ENCODE measurements around the gene BRAP. TPM values are rescaled to one million over a fixed set of nuclear protein-coding genes. Genes with fewer than 3 reads are reported as not detected.

The BRAP gene
- total RNA-seq, 1 experiment from 2014 or later = 25.0 TPM

DNA sequence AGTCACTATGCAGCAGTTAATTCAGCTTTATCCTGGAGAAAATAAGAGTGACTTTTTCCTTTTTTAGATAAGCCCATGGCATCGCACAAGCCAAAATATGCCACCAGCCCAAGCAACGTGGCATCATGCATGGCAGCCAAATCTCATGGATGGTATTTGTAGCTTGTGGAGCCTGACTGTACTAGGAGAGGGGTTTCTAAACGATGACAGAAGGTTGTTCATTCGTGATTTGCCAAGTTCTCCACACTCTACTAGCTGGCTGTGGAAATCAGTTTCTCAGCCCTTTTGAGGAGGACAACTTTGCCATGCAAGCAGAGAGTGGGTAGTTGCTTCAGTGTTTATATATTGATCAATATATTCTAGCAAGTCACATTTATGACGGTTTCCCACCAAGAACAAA, 45.2 kb downstream of the BRAP start:
- no peak overlapping the region for H2BK12ac ChIP-seq (ENCODE audit: insufficient read length, low read depth, low read length)
- Mint-ChIP-seq H3K4me3 (no peak overlapping the region), H3K4me1 (peaks cover 17 to 19% of the 10 kb centered on the region in 2 experiments), H3K9me3 (no peaks in the 10 kb centered on the region), H3K36me3 (ENCODE audit: insufficient read depth in 1 of 3, low read depth in 3 of 3) (peaks cover 4 to 30% (median 23%) of the 10 kb centered on the region in 3 experiments; a peak in 5 of 7 replicates), H3K27me3 (ENCODE audit: low read depth) (no peaks in the 10 kb centered on the region), H3K27ac (no peak overlapping the region)
- H2AFZ ChIP-seq (ENCODE audit: low read length) = no peak overlapping the region
- no peak overlapping the region for H3K23ac ChIP-seq (ENCODE audit: insufficient read length, low read depth, low read length)
- H3K23me2 ChIP-seq (ENCODE audit: insufficient read length, low read depth, low read length, poor library complexity, severe bottlenecking) = no peaks in the 10 kb centered on the region
- H4K5ac ChIP-seq (ENCODE audit: insufficient read length, low read depth, low read length) = no peak overlapping the region
- peaks cover 5% of the 10 kb centered on the region for H3K4me1 ChIP-seq (ENCODE audit: insufficient read depth, low read length)
- no peak overlapping the region for H3K56ac ChIP-seq (ENCODE audit: insufficient read length, low read depth, low read length)
- no CpG with 5 or more reads among the region's 5 CpGs for WGBS (ENCODE audit: extremely low coverage, insufficient read length, low lambda C conversion rate)
- H3K9me3 ChIP-seq (ENCODE audit: control insufficient read depth, low read depth, low read length) = no peaks in the 10 kb centered on the region
- H3K18ac ChIP-seq (ENCODE audit: insufficient read length, low read depth, low read length) = no peak overlapping the region
- H3K14ac ChIP-seq (ENCODE audit: insufficient read depth, low read length) = no peak overlapping the region
- H3K4me2 ChIP-seq (ENCODE audit: insufficient read depth, insufficient read length, low read length) = no peak overlapping the region
- no peak overlapping the region for H2BK20ac ChIP-seq (ENCODE audit: low read depth, low read length, poor library complexity, severe bottlenecking)
- H3K79me2 ChIP-seq (ENCODE audit: insufficient read depth, low read length) = no peaks in the 10 kb centered on the region
- no peak overlapping the region for H3T11ph ChIP-seq (ENCODE audit: low read length)
- DNase-seq = no peak
- no peaks in the 10 kb centered on the region for H3K27me3 ChIP-seq (ENCODE audit: insufficient read depth, low read length)
- no peaks in the 10 kb centered on the region for H4K20me1 ChIP-seq (ENCODE audit: control insufficient read depth, insufficient read depth, insufficient read length)
- no peak overlapping the region for H3K4ac ChIP-seq (ENCODE audit: low read depth, low read length)
- H2BK120ac ChIP-seq (ENCODE audit: low read depth, low read length, poor library complexity, severe bottlenecking) = no peak overlapping the region
- H2BK5ac ChIP-seq (ENCODE audit: insufficient read length, low read length) = no peak overlapping the region
- no peak overlapping the region for H2AK5ac ChIP-seq (ENCODE audit: insufficient read length, low read length)
- H4K8ac ChIP-seq (replicated peaks; ENCODE audit: insufficient read length, low read depth, low read length) = no peak overlapping the region
- H3K27ac ChIP-seq (ENCODE audit: insufficient read length, low read depth, low read length) = no peak overlapping the region
- H3K79me1 ChIP-seq (ENCODE audit: insufficient read depth, low read depth, low read length, poor library complexity, severe bottlenecking) = no peaks in the 10 kb centered on the region
- no peak overlapping the region for H4K91ac ChIP-seq (ENCODE audit: insufficient read length, low read depth, low read length)
- TF ChIP-seq CTCF (conservative IDR thresholded peaks at IDR 0.05) = no peak
- H2BK15ac ChIP-seq (ENCODE audit: low read depth, low read length) = no peak overlapping the region
- no peak overlapping the region for H3K9ac ChIP-seq (ENCODE audit: extremely low read depth, insufficient read length, low read length)
